ENCODE results near the gene CENPA. TPM values are rescaled to one million over a fixed set of nuclear protein-coding genes. Genes with fewer than 3 reads are reported as not detected.
A peak's percentile ranks its signal among the peaks of the same experiment; 100 is the strongest.

The CENPA gene
- total and polyA plus RNA-seq, 2 of the 13 experiments (the other 11 are each of a cell fraction or from before 2014, with no cell fraction given), result 28.5 to 38.5 TPM

DNA sequence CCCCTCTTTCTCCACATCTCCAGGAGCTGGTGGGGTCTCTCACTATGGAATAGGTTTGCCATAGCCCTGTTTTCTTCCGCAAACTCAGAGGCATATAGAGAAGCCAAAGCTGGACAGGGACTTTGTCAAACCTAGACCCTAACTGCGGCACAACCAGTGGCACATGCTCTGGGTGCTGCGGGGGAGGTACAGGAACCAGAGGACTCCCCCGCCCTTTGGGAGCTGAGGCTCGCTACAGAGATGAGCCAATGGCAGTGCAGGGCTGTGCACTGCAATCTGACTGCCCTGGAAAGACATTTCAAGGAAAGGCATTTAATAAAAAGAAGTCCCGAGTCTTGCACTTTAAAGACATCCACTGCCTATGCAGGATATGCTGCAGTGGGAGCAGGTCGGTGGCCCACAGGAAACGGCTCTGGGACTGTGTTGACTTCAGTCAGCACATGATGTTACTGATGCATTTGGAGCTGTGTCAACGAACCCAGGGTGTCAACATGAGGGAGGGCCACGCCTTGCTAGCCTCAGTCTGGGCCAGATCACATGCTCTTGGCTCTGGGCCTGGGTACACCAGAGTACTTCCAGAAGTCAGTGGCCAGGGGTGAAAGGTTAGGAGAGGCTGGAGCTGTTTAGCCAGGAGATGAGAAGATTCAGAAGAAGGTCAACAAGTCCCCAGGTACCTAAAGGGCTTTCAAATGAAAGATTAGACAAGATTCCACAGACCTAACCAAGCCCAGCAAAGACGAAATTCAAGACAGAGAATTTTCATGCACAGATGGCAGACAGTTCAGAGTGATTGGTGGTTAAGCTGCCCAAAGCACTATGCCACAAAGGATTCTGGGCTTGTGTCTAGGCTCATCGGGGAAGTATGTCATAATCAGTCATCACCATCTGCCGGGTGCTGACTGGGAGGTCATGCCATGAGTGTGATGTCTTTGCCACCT, 13.5 kb upstream of the CENPA start (continued):
- TF ChIP-seq, protein P1, sequence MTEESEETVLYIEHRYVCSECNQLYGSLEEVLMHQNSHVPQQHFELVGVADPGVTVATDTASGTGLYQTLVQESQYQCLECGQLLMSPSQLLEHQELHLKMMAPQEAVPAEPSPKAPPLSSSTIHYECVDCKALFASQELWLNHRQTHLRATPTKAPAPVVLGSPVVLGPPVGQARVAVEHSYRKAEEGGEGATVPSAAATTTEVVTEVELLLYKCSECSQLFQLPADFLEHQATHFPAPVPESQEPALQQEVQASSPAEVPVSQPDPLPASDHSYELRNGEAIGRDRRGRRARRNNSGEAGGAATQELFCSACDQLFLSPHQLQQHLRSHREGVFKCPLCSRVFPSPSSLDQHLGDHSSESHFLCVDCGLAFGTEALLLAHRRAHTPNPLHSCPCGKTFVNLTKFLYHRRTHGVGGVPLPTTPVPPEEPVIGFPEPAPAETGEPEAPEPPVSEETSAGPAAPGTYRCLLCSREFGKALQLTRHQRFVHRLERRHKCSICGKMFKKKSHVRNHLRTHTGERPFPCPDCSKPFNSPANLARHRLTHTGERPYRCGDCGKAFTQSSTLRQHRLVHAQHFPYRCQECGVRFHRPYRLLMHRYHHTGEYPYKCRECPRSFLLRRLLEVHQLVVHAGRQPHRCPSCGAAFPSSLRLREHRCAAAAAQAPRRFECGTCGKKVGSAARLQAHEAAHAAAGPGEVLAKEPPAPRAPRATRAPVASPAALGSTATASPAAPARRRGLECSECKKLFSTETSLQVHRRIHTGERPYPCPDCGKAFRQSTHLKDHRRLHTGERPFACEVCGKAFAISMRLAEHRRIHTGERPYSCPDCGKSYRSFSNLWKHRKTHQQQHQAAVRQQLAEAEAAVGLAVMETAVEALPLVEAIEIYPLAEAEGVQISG (CRISPR knock-in tag; IDR thresholded peaks at IDR 0.05), result peak; percentile 70
- TF ChIP-seq, protein P2, sequence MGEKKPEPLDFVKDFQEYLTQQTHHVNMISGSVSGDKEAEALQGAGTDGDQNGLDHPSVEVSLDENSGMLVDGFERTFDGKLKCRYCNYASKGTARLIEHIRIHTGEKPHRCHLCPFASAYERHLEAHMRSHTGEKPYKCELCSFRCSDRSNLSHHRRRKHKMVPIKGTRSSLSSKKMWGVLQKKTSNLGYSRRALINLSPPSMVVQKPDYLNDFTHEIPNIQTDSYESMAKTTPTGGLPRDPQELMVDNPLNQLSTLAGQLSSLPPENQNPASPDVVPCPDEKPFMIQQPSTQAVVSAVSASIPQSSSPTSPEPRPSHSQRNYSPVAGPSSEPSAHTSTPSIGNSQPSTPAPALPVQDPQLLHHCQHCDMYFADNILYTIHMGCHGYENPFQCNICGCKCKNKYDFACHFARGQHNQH (CRISPR knock-in tag; IDR thresholded peaks at IDR 0.05), result peak; percentile 73
- TF ChIP-seq ETV5 (CRISPR knock-in tag; IDR thresholded peaks at IDR 0.05; ENCODE audit: borderline replicate concordance) (peak; percentile 75; the same call in 1 of the 2 replicates), MYC (CRISPR knock-in tag; IDR thresholded peaks at IDR 0.05; ENCODE audit: borderline replicate concordance) (peak; percentile 68; the same call in 1 of the 2 replicates), ASH2L (IDR thresholded peaks at IDR 0.05; ENCODE audit: insufficient read length, low read depth, low read length) (peak; percentile 18), ZKSCAN8 (CRISPR knock-in tag; IDR thresholded peaks at IDR 0.05; ENCODE audit: borderline replicate concordance) (no peak), MEIS1 (CRISPR knock-in tag; IDR thresholded peaks at IDR 0.05; ENCODE audit: borderline replicate concordance) (0 out of 2 replicates have a peak, but pooled peaks have one; percentile 39), POLR2AphosphoS2 (IDR thresholded peaks at IDR 0.05; ENCODE audit: low read depth, low read length) (no peak), SP5 (CRISPR knock-in tag; IDR thresholded peaks at IDR 0.05; ENCODE audit: borderline replicate concordance, low read depth) (peak; percentile 86), ELF3 (CRISPR knock-in tag; IDR thresholded peaks at IDR 0.05) (peak; percentile 81), ZNF724P (CRISPR knock-in tag; IDR thresholded peaks at IDR 0.05; ENCODE audit: borderline replicate concordance) (no peak)
- TF ChIP-seq, protein P3, sequence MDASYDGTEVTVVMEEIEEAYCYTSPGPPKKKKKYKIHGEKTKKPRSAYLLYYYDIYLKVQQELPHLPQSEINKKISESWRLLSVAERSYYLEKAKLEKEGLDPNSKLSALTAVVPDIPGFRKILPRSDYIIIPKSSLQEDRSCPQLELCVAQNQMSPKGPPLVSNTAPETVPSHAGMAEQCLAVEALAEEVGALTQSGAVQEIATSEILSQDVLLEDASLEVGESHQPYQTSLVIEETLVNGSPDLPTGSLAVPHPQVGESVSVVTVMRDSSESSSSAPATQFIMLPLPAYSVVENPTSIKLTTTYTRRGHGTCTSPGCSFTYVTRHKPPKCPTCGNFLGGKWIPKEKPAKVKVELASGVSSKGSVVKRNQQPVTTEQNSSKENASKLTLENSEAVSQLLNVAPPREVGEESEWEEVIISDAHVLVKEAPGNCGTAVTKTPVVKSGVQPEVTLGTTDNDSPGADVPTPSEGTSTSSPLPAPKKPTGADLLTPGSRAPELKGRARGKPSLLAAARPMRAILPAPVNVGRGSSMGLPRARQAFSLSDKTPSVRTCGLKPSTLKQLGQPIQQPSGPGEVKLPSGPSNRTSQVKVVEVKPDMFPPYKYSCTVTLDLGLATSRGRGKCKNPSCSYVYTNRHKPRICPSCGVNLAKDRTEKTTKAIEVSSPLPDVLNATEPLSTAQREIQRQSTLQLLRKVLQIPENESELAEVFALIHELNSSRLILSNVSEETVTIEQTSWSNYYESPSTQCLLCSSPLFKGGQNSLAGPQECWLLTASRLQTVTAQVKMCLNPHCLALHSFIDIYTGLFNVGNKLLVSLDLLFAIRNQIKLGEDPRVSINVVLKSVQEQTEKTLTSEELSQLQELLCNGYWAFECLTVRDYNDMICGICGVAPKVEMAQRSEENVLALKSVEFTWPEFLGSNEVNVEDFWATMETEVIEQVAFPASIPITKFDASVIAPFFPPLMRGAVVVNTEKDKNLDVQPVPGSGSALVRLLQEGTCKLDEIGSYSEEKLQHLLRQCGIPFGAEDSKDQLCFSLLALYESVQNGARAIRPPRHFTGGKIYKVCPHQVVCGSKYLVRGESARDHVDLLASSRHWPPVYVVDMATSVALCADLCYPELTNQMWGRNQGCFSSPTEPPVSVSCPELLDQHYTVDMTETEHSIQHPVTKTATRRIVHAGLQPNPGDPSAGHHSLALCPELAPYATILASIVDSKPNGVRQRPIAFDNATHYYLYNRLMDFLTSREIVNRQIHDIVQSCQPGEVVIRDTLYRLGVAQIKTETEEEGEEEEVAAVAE (CRISPR knock-in tag; IDR thresholded peaks at IDR 0.05; ENCODE audit: borderline replicate concordance), result peak; percentile 86
- TF ChIP-seq, protein P4, sequence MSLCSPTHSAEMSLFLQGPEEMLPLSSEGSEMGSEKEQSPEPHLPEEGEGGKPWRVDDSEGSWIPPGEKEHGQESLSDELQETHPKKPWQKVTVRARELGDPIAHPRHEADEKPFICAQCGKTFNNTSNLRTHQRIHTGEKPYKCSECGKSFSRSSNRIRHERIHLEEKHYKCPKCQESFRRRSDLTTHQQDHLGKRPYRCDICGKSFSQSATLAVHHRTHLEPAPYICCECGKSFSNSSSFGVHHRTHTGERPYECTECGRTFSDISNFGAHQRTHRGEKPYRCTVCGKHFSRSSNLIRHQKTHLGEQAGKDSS (CRISPR knock-in tag; IDR thresholded peaks at IDR 0.05; ENCODE audit: borderline replicate concordance, low read depth), result peak; percentile 85
- TF ChIP-seq, protein P5, sequence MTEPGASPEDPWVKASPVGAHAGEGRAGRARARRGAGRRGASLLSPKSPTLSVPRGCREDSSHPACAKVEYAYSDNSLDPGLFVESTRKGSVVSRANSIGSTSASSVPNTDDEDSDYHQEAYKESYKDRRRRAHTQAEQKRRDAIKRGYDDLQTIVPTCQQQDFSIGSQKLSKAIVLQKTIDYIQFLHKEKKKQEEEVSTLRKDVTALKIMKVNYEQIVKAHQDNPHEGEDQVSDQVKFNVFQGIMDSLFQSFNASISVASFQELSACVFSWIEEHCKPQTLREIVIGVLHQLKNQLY (CRISPR knock-in tag; IDR thresholded peaks at IDR 0.05), result 0 out of 2 replicates have a peak, but pooled peaks have one; percentile 34

All from HepG2 (cell line).